K562 (cell line): ENCODE results near the gene HIRIP3. TPM values are rescaled to one million over a fixed set of nuclear protein-coding genes. Genes with fewer than 3 reads are reported as not detected.

Experiments
- ARID3A ChIP-seq: IDR thresholded peaks from 2 replicates; pipeline ENCODE4 v1.6.1; 2012; ENCODE audit warnings: low read depth, low read length, improper control_type of control experiment, borderline replicate concordance
- CHD4 ChIP-seq: fragments of 200-600 bp; sonication (generic); IDR thresholded peaks from 3 replicates; pipeline ENCODE4 v1.6.1; 2012; ENCODE audit warnings: low read depth, mild to moderate bottlenecking, mixed read lengths, low read length, inconsistent platforms; ENCODE audit not compliant: insufficient read depth, insufficient replicate concordance, poor library complexity, severe bottlenecking
- FOXK2 ChIP-seq, 2 experiments: fragments of 450-650 bp; IDR thresholded peaks in 1 of 2; conservative IDR thresholded peaks in 1 of 2; 2 replicates each; pipeline ENCODE4 v1.6.1; 2016; ENCODE audit warnings: low read depth in 2 of 2, mild to moderate bottlenecking in 1 of 2
- KDM1A ChIP-seq, 2 experiments: fragments of 450-650 bp; IDR thresholded peaks; 2 replicates each; pipeline ENCODE4 v1.6.1; 2016; ENCODE audit warnings: mild to moderate bottlenecking in 2 of 2
- MCM2 ChIP-seq: fragments of 450-650 bp; IDR thresholded peaks from 2 replicates; pipeline ENCODE4 v1.6.1; 2017; ENCODE audit warnings: low read depth, mild to moderate bottlenecking
- NCOA6 ChIP-seq: fragments of 450-650 bp; IDR thresholded peaks from 2 replicates; pipeline ENCODE4 v1.6.1; 2017; ENCODE audit warnings: mild to moderate bottlenecking
- NFRKB ChIP-seq: fragments of 450-650 bp; IDR thresholded peaks from 2 replicates; pipeline ENCODE4 v1.6.1; 2016; ENCODE audit warnings: low read depth
- POU5F1 ChIP-seq: fragments of 150-350 bp; IDR thresholded peaks from 2 replicates; pipeline ENCODE4 v1.6.1; 2014; ENCODE audit warnings: borderline replicate concordance, low read length, low read depth, mild to moderate bottlenecking; ENCODE audit not compliant: partially characterized antibody
- RAD21 ChIP-seq, 2 experiments: fragments of 250-450 bp in 1 of 2; fragments of 450-650 bp in 1 of 2; sonication (Bioruptor Pico) in 1 of 2; formaldehyde crosslinking in 1 of 2; IDR thresholded peaks in 1 of 2; conservative IDR thresholded peaks in 1 of 2; 2 replicates each; pipeline versions ENCODE4 v1.4.0 to v1.8.0; 2020 to 2022; ENCODE audit warnings: mild to moderate bottlenecking in 2 of 2, moderate library complexity in 1 of 2
- TEAD2 ChIP-seq: fragments of 450-650 bp; IDR thresholded peaks from 2 replicates; pipeline ENCODE4 v1.6.1; 2016; ENCODE audit warnings: missing genetic modification characterization, control low read depth, missing compliant biosample characterization
- YBX1 ChIP-seq: fragments of 450-650 bp; IDR thresholded peaks from 2 replicates; pipeline ENCODE4 v1.7.1; 2016; ENCODE audit warnings: mild to moderate bottlenecking
- ZNF41 ChIP-seq: fragments of 250-450 bp; sonication (Bioruptor Pico); conservative IDR thresholded peaks from 2 replicates; pipeline ENCODE4 v1.4.0; 2020; ENCODE audit warnings: mild to moderate bottlenecking
- polyA plus RNA-seq, 8 experiments: library from polyadenylated mRNA; depleted of rRNA in 4 of 8; stranded (reverse) in 5 of 8; unstranded in 3 of 8; fragments of >200 nt; fragmentation: Nextera tagmentation in 2 of 8; fragmentation: Illumina TruSeq in 1 of 8; extraction: Ambion mirVana in 2 of 8; extraction: Trizol in 1 of 8; gene quantifications; 2 replicates each; pipeline versions ENCODE4 v1.2.1 to v1.2.3, GENCODE V29; 2011 to 2014; ENCODE audit warnings: inconsistent platforms in 1 of 8, missing spikeins in 1 of 8
- total RNA-seq, 7 experiments: library from RNA; depleted of rRNA in 6 of 7; stranded (reverse); fragments of >200 nt in 6 of 7; fragmentation: Illumina TruSeq in 2 of 7; extraction: Trizol in 2 of 7; gene quantifications; 2 replicates each; pipeline versions ENCODE4 v1.2.1 to v1.2.3, GENCODE V29; 2011 to 2021; ENCODE audit warnings: low replicate concordance in 1 of 7
- TF ChIP-seq, protein P1 (sequence below): sonication (generic); formaldehyde crosslinking; IDR thresholded peaks from 2 replicates; pipeline ENCODE4 v1.8.0; 2023; ENCODE audit warnings: missing genetic modification reagents, mild to moderate bottlenecking, borderline replicate concordance
- TF ChIP-seq, protein P2 (sequence below): fragments of 450-650 bp; IDR thresholded peaks from 2 replicates; pipeline ENCODE4 v1.6.1; 2018; ENCODE audit not compliant: partially characterized antibody
- TF ChIP-seq, protein P3 (sequence below): fragments of 250-450 bp; sonication (Bioruptor Pico); IDR thresholded peaks from 2 replicates; pipeline ENCODE4 v1.5.0; 2022; ENCODE audit warnings: mild to moderate bottlenecking

The HIRIP3 gene
- total and polyA plus RNA-seq, 9 of the 15 experiments (the other 6 are each of a cell fraction or from before 2014, with no cell fraction given), result 3.3 to 38.2 (median 18.2) TPM

- TF ChIP-seq, protein P1, sequence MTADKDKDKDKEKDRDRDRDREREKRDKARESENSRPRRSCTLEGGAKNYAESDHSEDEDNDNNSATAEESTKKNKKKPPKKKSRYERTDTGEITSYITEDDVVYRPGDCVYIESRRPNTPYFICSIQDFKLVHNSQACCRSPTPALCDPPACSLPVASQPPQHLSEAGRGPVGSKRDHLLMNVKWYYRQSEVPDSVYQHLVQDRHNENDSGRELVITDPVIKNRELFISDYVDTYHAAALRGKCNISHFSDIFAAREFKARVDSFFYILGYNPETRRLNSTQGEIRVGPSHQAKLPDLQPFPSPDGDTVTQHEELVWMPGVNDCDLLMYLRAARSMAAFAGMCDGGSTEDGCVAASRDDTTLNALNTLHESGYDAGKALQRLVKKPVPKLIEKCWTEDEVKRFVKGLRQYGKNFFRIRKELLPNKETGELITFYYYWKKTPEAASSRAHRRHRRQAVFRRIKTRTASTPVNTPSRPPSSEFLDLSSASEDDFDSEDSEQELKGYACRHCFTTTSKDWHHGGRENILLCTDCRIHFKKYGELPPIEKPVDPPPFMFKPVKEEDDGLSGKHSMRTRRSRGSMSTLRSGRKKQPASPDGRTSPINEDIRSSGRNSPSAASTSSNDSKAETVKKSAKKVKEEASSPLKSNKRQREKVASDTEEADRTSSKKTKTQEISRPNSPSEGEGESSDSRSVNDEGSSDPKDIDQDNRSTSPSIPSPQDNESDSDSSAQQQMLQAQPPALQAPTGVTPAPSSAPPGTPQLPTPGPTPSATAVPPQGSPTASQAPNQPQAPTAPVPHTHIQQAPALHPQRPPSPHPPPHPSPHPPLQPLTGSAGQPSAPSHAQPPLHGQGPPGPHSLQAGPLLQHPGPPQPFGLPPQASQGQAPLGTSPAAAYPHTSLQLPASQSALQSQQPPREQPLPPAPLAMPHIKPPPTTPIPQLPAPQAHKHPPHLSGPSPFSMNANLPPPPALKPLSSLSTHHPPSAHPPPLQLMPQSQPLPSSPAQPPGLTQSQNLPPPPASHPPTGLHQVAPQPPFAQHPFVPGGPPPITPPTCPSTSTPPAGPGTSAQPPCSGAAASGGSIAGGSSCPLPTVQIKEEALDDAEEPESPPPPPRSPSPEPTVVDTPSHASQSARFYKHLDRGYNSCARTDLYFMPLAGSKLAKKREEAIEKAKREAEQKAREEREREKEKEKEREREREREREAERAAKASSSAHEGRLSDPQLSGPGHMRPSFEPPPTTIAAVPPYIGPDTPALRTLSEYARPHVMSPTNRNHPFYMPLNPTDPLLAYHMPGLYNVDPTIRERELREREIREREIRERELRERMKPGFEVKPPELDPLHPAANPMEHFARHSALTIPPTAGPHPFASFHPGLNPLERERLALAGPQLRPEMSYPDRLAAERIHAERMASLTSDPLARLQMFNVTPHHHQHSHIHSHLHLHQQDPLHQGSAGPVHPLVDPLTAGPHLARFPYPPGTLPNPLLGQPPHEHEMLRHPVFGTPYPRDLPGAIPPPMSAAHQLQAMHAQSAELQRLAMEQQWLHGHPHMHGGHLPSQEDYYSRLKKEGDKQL (CRISPR knock-in tag), result no peak
- TF ChIP-seq RAD21 (CRISPR knock-in tag; conservative IDR thresholded peaks at IDR 0.05 in 1 of 2, IDR thresholded peaks at IDR 0.05 in 1 of 2) (peak; percentile 57 to 58), POU5F1 (no peak), MCM2 (no peak), YBX1 (no peak), ZNF41 (CRISPR knock-in tag) (no peak), NFRKB (no peak), ARID3A (peak; percentile 81; the same call in 1 of the 2 replicates), FOXK2 (conservative IDR thresholded peaks at IDR 0.05 in 1 of 2, IDR thresholded peaks at IDR 0.05 in 1 of 2; ENCODE audit: low read depth in 2 of 2) (peak in 1 of 2 experiments; percentile 31; a peak in 1 of 4 replicates), CHD4 (no peak), NCOA6 (no peak), KDM1A (IDR thresholded peaks at IDR 0.05) (no peak), TEAD2 (tag) (no peak)
- TF ChIP-seq, protein P2, sequence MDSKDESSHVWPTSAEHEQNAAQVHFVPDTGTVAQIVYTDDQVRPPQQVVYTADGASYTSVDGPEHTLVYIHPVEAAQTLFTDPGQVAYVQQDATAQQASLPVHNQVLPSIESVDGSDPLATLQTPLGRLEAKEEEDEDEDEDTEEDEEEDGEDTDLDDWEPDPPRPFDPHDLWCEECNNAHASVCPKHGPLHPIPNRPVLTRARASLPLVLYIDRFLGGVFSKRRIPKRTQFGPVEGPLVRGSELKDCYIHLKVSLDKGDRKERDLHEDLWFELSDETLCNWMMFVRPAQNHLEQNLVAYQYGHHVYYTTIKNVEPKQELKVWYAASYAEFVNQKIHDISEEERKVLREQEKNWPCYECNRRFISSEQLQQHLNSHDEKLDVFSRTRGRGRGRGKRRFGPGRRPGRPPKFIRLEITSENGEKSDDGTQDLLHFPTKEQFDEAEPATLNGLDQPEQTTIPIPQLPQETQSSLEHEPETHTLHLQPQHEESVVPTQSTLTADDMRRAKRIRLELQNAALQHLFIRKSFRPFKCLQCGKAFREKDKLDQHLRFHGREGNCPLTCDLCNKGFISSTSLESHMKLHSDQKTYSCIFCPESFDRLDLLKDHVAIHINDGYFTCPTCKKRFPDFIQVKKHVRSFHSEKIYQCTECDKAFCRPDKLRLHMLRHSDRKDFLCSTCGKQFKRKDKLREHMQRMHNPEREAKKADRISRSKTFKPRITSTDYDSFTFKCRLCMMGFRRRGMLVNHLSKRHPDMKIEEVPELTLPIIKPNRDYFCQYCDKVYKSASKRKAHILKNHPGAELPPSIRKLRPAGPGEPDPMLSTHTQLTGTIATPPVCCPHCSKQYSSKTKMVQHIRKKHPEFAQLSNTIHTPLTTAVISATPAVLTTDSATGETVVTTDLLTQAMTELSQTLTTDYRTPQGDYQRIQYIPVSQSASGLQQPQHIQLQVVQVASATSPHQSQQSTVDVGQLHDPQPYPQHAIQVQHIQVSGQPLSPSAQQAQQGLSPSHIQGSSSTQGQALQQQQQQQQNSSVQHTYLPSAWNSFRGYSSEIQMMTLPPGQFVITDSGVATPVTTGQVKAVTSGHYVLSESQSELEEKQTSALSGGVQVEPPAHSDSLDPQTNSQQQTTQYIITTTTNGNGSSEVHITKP, result no peak
- TF ChIP-seq, protein P3, sequence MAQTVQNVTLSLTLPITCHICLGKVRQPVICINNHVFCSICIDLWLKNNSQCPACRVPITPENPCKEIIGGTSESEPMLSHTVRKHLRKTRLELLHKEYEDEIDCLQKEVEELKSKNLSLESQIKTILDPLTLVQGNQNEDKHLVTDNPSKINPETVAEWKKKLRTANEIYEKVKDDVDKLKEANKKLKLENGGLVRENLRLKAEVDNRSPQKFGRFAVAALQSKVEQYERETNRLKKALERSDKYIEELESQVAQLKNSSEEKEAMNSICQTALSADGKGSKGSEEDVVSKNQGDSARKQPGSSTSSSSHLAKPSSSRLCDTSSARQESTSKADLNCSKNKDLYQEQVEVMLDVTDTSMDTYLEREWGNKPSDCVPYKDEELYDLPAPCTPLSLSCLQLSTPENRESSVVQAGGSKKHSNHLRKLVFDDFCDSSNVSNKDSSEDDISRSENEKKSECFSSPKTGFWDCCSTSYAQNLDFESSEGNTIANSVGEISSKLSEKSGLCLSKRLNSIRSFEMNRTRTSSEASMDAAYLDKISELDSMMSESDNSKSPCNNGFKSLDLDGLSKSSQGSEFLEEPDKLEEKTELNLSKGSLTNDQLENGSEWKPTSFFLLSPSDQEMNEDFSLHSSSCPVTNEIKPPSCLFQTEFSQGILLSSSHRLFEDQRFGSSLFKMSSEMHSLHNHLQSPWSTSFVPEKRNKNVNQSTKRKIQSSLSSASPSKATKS (CRISPR knock-in tag), result no peak
Observed at GRCh38 chr16:30041841-30042240, 46.4 kb upstream of the HIRIP3 start (continued).
